ENCODE data around the gene MERTK.

DNA sequence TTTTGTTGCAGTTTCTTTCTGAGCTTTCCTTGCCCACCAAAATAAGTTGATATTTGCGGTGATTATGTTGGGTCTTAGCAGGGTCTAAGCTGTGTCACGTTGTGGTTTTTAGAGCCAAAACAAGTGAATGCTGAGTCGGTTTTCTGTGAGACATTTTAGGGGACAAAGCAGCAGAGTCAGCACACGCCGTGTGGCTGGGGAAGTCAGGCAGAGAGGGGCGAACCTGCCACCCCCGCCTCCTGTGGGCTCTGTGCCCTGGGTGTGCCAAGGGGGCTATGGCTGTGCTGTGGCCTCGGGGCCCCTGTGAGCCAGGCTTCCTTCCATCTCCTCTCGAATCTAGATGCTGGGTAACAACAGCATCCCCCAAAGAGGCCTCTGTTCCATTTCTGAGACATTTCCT lies 125.8 kb downstream of the MERTK start:
- TF ChIP-seq, protein P1, sequence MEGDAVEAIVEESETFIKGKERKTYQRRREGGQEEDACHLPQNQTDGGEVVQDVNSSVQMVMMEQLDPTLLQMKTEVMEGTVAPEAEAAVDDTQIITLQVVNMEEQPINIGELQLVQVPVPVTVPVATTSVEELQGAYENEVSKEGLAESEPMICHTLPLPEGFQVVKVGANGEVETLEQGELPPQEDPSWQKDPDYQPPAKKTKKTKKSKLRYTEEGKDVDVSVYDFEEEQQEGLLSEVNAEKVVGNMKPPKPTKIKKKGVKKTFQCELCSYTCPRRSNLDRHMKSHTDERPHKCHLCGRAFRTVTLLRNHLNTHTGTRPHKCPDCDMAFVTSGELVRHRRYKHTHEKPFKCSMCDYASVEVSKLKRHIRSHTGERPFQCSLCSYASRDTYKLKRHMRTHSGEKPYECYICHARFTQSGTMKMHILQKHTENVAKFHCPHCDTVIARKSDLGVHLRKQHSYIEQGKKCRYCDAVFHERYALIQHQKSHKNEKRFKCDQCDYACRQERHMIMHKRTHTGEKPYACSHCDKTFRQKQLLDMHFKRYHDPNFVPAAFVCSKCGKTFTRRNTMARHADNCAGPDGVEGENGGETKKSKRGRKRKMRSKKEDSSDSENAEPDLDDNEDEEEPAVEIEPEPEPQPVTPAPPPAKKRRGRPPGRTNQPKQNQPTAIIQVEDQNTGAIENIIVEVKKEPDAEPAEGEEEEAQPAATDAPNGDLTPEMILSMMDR (IDR thresholded peaks at IDR 0.05) = no peak
- TF ChIP-seq EZH2 (IDR thresholded peaks at IDR 0.05; ENCODE audit: borderline replicate concordance, insufficient read depth, low read depth, low read length, poor library complexity, severe bottlenecking) = no peak
